Measurements from ENCODE around the gene RNU1-3. TPM values are rescaled to one million over a fixed set of nuclear protein-coding genes. Genes with fewer than 3 reads are reported as not detected.
A peak's percentile ranks its signal among the peaks of the same experiment; 100 is the strongest.
"Not testable (repeated sequence)": the region's sequence is repeated elsewhere in the genome, so short reads cannot be mapped to it uniquely, and the experiment has no call there.

Gene RNU1-3
- total RNA-seq, 1 donor from 2014 or later, result 3,957 TPM

- Mint-ChIP-seq H3K27ac (no peak overlapping the region), H3K4me3 (ENCODE audit: low read depth) (no peak overlapping the region), H3K27me3 (no peaks in the 10 kb centered on the region), H3K4me1 (ENCODE audit: low read depth) (no peaks in the 10 kb centered on the region), H3K36me3 (ENCODE audit: insufficient read depth) (peaks cover 5% of the 10 kb centered on the region), H3K9me3 (ENCODE audit: low read depth) (no peaks in the 10 kb centered on the region)
- no peak for DNase-seq (ENCODE audit: low spot score, unreplicated experiment)
- peak; percentile 38 for TF ChIP-seq CTCF (IDR thresholded peaks at IDR 0.05; ENCODE audit: unreplicated experiment)
Observed at GRCh38 chr1:16621300-16621658, 45.5 kb downstream of the RNU1-3 start.

GRCh38 chr1:16619803-16620501 is 46.8 kb downstream of the RNU1-3 start:
- H3K4me3 Mint-ChIP-seq (ENCODE audit: low read depth); H3K27me3 Mint-ChIP-seq; H3K9me3 Mint-ChIP-seq (ENCODE audit: low read depth); H3K27ac Mint-ChIP-seq; H3K4me1 Mint-ChIP-seq (ENCODE audit: low read depth); H3K36me3 Mint-ChIP-seq (ENCODE audit: insufficient read depth): not testable (repeated sequence)
- peak; percentile 18 for DNase-seq (ENCODE audit: low spot score, unreplicated experiment)

GRCh38 chr1:16618719-16619118 is 48.0 kb downstream of the RNU1-3 start:
- DNase-seq (ENCODE audit: low spot score, unreplicated experiment), result peak; percentile 40
- Mint-ChIP-seq H3K36me3 (ENCODE audit: insufficient read depth) (no peaks in the 10 kb centered on the region), H3K27me3 (no peaks in the 10 kb centered on the region), H3K9me3 (ENCODE audit: low read depth) (no peaks in the 10 kb centered on the region), H3K4me3 (ENCODE audit: low read depth) (no peak overlapping the region), H3K27ac (no peak overlapping the region), H3K4me1 (ENCODE audit: low read depth) (no peaks in the 10 kb centered on the region)
- no peak for TF ChIP-seq CTCF (IDR thresholded peaks at IDR 0.05; ENCODE audit: unreplicated experiment)

- TF ChIP-seq CTCF (IDR thresholded peaks at IDR 0.05; ENCODE audit: unreplicated experiment), result no peak
- Mint-ChIP-seq H3K27ac (no peak overlapping the region), H3K36me3 (ENCODE audit: insufficient read depth) (no peaks in the 10 kb centered on the region), H3K9me3 (ENCODE audit: low read depth) (no peaks in the 10 kb centered on the region), H3K4me1 (ENCODE audit: low read depth) (no peaks in the 10 kb centered on the region), H3K4me3 (ENCODE audit: low read depth) (no peak overlapping the region), H3K27me3 (no peaks in the 10 kb centered on the region)
- peak; percentile 10 for DNase-seq (ENCODE audit: low spot score, unreplicated experiment)
Observed at GRCh38 chr1:16617778-16618580, 48.8 kb downstream of the RNU1-3 start.

GRCh38 chr1:16617114-16617631 is 49.6 kb downstream of the RNU1-3 start:
- Mint-ChIP-seq H3K4me3 (ENCODE audit: low read depth) (no peak overlapping the region), H3K27ac (no peak overlapping the region), H3K9me3 (ENCODE audit: low read depth) (no peaks in the 10 kb centered on the region), H3K4me1 (ENCODE audit: low read depth) (no peaks in the 10 kb centered on the region), H3K27me3 (no peaks in the 10 kb centered on the region), H3K36me3 (ENCODE audit: insufficient read depth) (no peaks in the 10 kb centered on the region)
- TF ChIP-seq CTCF (IDR thresholded peaks at IDR 0.05; ENCODE audit: unreplicated experiment), result no peak
- peak; percentile 11 for DNase-seq (ENCODE audit: low spot score, unreplicated experiment)

Other genes starting within 250 kb of the RNU1-3 start
- not detected in 2 replicates for gene SPATA21, start 229.5 kb downstream of the RNU1-3 start, total RNA-seq
- gene NECAP2, start 226.2 kb downstream of the RNU1-3 start, total RNA-seq, result 43.2 and 44.8 TPM in 2 replicates
- gene RNU1-1, start 152.7 kb downstream of the RNU1-3 start, total RNA-seq, result 3,923 and 3,957 TPM in 2 replicates
- 100 TPM in 2 replicates for gene NBPF1, start 53.4 kb downstream of the RNU1-3 start, total RNA-seq
- 3,923 and 3,957 TPM in 2 replicates for gene RNU1-4, start 73.6 kb upstream of the RNU1-3 start, total RNA-seq
- 3,923 and 3,957 TPM in 2 replicates for gene RNU1-2, start 229.0 kb upstream of the RNU1-3 start, total RNA-seq